ENCODE results near the gene DBET.
"Not testable (repeated sequence)": the region's sequence is repeated elsewhere in the genome, so short reads cannot be mapped to it uniquely, and the experiment has no call there.

DNA sequence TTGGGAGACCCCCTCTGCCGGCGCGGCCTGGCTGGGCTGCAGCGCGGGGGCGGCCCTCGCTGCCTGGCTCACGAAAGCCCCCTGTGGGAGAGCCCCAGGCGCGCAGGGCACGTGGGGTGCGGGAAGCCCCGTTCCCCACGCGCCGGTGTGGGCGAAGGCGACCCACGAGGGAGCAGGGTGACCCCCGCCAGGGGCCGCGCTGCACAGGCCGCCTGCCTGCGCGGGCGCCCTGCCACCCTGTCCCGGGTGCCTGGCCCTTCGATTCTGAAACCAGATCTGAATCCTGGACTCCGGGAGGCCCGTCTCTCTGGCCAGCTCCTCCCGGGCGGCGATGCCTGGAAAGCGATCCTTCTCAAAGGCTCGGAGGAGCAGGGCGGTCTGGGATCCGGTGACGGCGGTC is 42.3 kb upstream of the DBET start:
- TF ChIP-seq POLR2A (IDR thresholded peaks at IDR 0.05; ENCODE audit: low read length); GATA1 (IDR thresholded peaks at IDR 0.05; ENCODE audit: low read depth, low read length): not testable (repeated sequence)
